Karpas-422 (cell line): ENCODE measurements around the gene EPB41L5. TPM values are rescaled to one million over a fixed set of nuclear protein-coding genes. Genes with fewer than 3 reads are reported as not detected.

ENCODE experiments used
- DNase-seq: peaks from one replicate; pipeline ENCODE4 v3.0.0-alpha.2; 2015
- H2AFZ ChIP-seq: fragments of 200-600 bp; sonication (generic); 2 replicates; pipeline ENCODE4 v1.6.1; 2014; ENCODE audit warnings: antibody characterized with exemption, low read length, mixed read lengths
- H3K27ac ChIP-seq: fragments of 200-600 bp; sonication (generic); 2 replicates; pipeline ENCODE4 v1.5.1; 2014; ENCODE audit warnings: mild to moderate bottlenecking, low read length, moderate library complexity
- H3K27me3 ChIP-seq: fragments of 200-600 bp; sonication (generic); 2 replicates; pipeline ENCODE4 v1.6.1; 2014; ENCODE audit warnings: low read length, mixed read lengths
- H3K36me3 ChIP-seq: fragments of 200-600 bp; sonication (generic); 2 replicates; pipeline ENCODE4 v1.6.1; 2014; ENCODE audit warnings: low read length, mixed read lengths; ENCODE audit not compliant: insufficient read depth
- H3K4me1 ChIP-seq: fragments of 200-600 bp; sonication (generic); 2 replicates; pipeline ENCODE4 v1.6.1; 2014; ENCODE audit warnings: mild to moderate bottlenecking, low read length, mixed read lengths
- H3K4me2 ChIP-seq: fragments of 200-600 bp; sonication (generic); 2 replicates; pipeline ENCODE4 v1.6.1; 2014; ENCODE audit warnings: low read length, low read depth, mild to moderate bottlenecking; ENCODE audit not compliant: poor library complexity, severe bottlenecking
- H3K4me3 ChIP-seq: fragments of 200-600 bp; sonication (generic); 2 replicates; pipeline ENCODE4 v1.5.1; 2014; ENCODE audit warnings: mild to moderate bottlenecking, antibody characterized with exemption, low read length, mixed read lengths
- H3K79me2 ChIP-seq: fragments of 200-600 bp; sonication (generic); 2 replicates; pipeline ENCODE4 v1.6.1; 2014; ENCODE audit warnings: mild to moderate bottlenecking, low read length, mixed read lengths
- H3K9ac ChIP-seq: fragments of 200-600 bp; sonication (generic); 2 replicates; pipeline ENCODE4 v1.6.0; 2014; ENCODE audit warnings: low read length
- H3K9me2 ChIP-seq: fragments of 200-600 bp; sonication (generic), shearing (Covaris generic); replicated peaks from 2 replicates; pipeline ENCODE4 v1.6.0; 2014; ENCODE audit warnings: mild to moderate bottlenecking, low read length, moderate library complexity; ENCODE audit not compliant: insufficient read depth
- H3K9me3 ChIP-seq: fragments of 300-700, 200-600 bp; sonication (generic); 2 replicates; pipeline ENCODE4 v1.6.1; 2014; ENCODE audit warnings: low read length, mixed read lengths
- H4K20me1 ChIP-seq: fragments of 200-600 bp; sonication (generic); 2 replicates; pipeline ENCODE4 v1.6.1; 2014; ENCODE audit warnings: mild to moderate bottlenecking, antibody characterized with exemption, low read length, low read depth; ENCODE audit not compliant: insufficient read depth
- total RNA-seq: library from RNA; depleted of rRNA; stranded (reverse); fragments of >200 nt; shearing (Covaris generic); gene quantifications from 2 replicates; pipeline ENCODE4 v1.2.3, GENCODE V29; 2014; ENCODE audit warnings: low replicate concordance

Gene EPB41L5
- total RNA-seq, 1 experiment from 2014 or later, result 3.1 TPM

DNA sequence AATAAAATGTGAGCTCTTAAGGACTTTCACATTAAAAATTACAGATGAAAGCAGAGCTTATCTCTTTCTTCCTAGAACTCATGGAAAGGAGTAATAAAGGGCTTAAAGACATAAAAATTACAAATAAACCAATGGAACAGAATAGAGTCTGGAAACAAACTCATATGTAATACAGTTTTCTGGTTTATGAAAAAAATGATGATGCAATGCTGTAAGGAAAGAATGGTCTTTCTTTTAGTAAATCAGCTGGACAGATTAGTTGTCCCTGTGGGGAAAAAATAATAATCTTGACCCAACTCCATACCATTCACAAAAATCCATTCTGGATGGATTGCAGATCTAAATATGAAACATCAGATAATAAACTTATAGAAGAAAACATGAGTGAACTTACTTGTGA lies 156.1 kb downstream of the EPB41L5 start:
- Histone ChIP-seq H2AFZ (no peak overlapping the region), H3K9me2 (no peaks in the 10 kb centered on the region), H3K79me2 (no peaks in the 10 kb centered on the region), H3K27ac (no peak overlapping the region), H3K9ac (no peak overlapping the region), H3K4me2 (no peak overlapping the region), H3K4me1 (no peaks in the 10 kb centered on the region), H3K9me3 (no peaks in the 10 kb centered on the region), H3K4me3 (no peak overlapping the region), H4K20me1 (no peaks in the 10 kb centered on the region), H3K27me3 (no peaks in the 10 kb centered on the region), H3K36me3 (no peaks in the 10 kb centered on the region)
- DNase-seq, result no peak

DNA sequence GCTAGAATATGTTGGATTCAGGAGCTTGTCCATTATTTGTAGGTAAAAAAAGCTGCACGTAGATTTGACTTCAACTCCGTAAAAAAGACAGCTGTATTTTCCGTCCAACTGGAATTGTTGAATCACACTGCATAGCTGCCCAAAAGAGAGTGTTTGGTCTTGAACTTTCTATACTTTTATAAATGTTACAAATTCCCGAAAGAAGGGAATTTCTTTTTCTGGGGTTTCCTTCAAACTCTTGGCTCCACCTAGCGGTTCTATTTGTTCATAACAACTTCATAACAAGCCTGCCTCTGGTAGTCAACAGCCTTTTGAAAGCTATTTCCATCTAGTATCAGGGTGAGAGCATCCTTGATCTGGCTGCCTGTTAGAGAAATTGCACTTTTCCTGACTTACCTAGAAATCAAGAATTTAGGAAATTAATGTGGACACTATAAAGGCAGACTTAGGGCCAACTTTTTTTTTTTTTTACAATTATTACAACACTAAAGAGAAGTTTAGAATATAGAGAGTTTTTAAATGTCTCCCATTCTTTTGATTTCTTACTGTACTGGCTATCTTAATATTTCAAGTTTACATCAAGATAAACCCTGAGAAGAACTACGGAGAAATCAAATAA lies 162.2 kb downstream of the EPB41L5 start:
- no peaks in the 10 kb centered on the region for H3K36me3 ChIP-seq
- no peaks in the 10 kb centered on the region for H3K9me2 ChIP-seq
- H3K4me2 ChIP-seq, result peak overlapping the region; percentile 47
- H3K27me3 ChIP-seq, result no peaks in the 10 kb centered on the region
- H2AFZ ChIP-seq, result peak overlapping the region; percentile 64
- peaks cover 41% of the 10 kb centered on the region for H3K4me1 ChIP-seq
- no peaks in the 10 kb centered on the region for H3K79me2 ChIP-seq
- peak; percentile 85 for DNase-seq
- no peak overlapping the region for H3K4me3 ChIP-seq
- H3K27ac ChIP-seq, result no peak overlapping the region
- H3K9ac ChIP-seq, result no peak overlapping the region
- no peaks in the 10 kb centered on the region for H4K20me1 ChIP-seq
- no peaks in the 10 kb centered on the region for H3K9me3 ChIP-seq

DNA sequence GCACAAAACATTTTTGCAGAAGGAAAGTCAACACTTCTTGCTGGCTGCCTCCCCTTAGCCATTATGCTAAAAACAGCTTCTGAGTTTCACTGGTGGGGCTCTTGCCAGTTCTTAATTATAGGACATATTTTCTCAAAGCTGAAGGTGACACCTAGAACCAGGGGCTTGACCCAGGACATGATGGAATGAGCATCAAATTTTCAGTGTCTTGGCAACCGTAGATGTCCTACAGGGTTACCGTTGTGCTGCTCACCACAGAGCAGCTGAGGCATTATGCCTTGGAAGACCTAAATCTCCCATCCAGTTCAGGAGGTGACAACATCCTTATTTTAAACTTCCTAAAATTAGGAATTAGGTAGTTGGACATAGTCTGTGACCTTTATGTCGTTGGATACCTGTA lies 163.6 kb downstream of the EPB41L5 start:
- Histone ChIP-seq H3K36me3 (no peaks in the 10 kb centered on the region), H3K79me2 (no peaks in the 10 kb centered on the region), H3K9me2 (no peaks in the 10 kb centered on the region), H3K4me3 (peak overlapping the region; percentile 67), H2AFZ (peak overlapping the region; percentile 64), H3K27ac (peak overlapping the region; percentile 84), H3K4me2 (peak overlapping the region; percentile 88), H3K4me1 (peaks cover 45% of the 10 kb centered on the region), H4K20me1 (no peaks in the 10 kb centered on the region), H3K9me3 (no peaks in the 10 kb centered on the region), H3K9ac (peak overlapping the region; percentile 74), H3K27me3 (no peaks in the 10 kb centered on the region)
- peak; percentile 53 for DNase-seq

DNA sequence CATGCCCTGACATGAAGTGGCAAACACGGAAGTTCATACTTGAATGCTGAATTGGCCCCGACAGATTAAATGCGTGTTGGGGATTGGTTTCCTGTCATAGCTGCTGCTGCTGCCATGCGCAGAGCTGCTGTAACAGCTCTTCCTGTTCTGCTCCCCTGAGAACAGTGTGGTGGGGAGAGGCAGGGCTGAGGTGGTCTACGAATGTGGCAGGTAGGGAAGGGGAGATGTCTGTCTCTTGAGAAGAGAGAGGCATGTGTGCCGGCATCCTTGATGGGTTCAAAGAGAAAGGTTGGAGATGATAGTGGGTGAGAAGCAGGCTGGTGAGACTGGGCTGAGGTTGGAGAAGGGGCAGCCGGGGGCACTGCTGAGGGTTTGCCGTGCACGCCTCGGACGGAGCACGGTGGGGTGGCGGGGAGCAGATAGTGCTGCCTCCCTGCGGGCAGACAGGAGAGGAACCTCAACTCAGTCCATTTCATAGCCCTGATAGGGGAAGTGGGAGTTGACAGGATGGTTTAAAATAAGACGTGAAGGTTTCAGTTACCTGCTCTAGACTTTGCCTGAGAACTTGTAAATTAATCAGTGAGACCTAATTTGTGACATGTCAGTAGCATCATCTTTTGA lies 164.2 kb downstream of the EPB41L5 start:
- Histone ChIP-seq H3K27me3 (no peaks in the 10 kb centered on the region), H3K4me1 (peaks cover 51% of the 10 kb centered on the region), H3K4me3 (peak overlapping the region; percentile 67), H2AFZ (peak overlapping the region; percentile 64; the same call in 1 of the 2 replicates), H3K9me2 (no peaks in the 10 kb centered on the region), H3K4me2 (peak overlapping the region; percentile 88), H3K27ac (peak overlapping the region; percentile 84), H3K9me3 (no peaks in the 10 kb centered on the region), H3K9ac (peak overlapping the region; percentile 74), H3K79me2 (no peaks in the 10 kb centered on the region), H4K20me1 (no peaks in the 10 kb centered on the region), H3K36me3 (no peaks in the 10 kb centered on the region)
- peak; percentile 96 for DNase-seq

DNA sequence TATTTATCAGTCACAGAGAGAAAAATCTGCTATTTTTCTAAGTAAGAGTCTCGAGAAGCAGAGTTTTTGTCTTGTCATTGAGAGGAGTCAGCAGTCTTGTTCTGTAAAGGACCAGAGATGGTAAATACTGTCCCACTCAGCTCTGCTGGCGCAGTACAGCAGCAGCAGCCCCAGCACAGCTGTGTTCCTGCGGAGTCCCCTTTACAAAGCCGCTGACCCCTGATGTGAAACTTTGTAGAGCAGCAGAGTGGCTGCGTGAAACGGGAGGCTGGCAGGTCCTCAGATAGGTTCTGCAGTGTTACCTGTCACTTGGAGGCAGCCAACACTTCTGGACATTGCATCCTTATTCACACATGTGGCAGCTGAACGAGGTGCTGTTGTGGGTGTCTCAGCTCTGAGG lies 165.1 kb downstream of the EPB41L5 start:
- Histone ChIP-seq H3K9me2 (no peaks in the 10 kb centered on the region), H3K4me3 (peak overlapping the region; percentile 67), H2AFZ (no peak overlapping the region), H3K9me3 (no peaks in the 10 kb centered on the region), H3K9ac (peak overlapping the region; percentile 74), H3K4me2 (peak overlapping the region; percentile 88), H4K20me1 (no peaks in the 10 kb centered on the region), H3K79me2 (no peaks in the 10 kb centered on the region), H3K36me3 (no peaks in the 10 kb centered on the region), H3K27me3 (no peaks in the 10 kb centered on the region), H3K4me1 (peaks cover 54% of the 10 kb centered on the region), H3K27ac (peak overlapping the region; percentile 84)
- DNase-seq, result peak; percentile 56

DNA sequence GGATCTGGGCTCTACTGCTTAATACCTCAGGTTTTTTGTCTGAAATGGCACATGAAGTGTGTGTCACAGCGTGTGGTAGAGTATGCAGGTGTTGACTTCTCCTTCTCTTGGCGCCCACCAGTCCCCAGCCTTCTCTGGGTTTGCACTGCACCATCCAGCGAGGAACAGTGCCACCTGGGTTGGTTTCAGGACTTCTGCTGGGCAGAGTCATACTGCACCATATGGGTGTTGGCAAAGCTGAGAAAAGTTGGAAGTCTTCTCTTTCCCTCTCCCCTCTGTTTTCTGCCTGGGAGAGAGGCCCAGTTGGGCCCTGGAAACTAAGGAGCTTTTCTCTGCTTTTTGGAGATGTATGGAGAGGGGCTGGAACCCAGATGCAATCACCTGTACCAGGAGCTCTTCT lies 166.5 kb downstream of the EPB41L5 start:
- Histone ChIP-seq H3K4me2 (no peak overlapping the region), H3K4me1 (peaks cover 54% of the 10 kb centered on the region), H2AFZ (no peak overlapping the region), H3K27me3 (no peaks in the 10 kb centered on the region), H3K4me3 (no peak overlapping the region), H4K20me1 (no peaks in the 10 kb centered on the region), H3K9me2 (no peaks in the 10 kb centered on the region), H3K79me2 (no peaks in the 10 kb centered on the region), H3K36me3 (no peaks in the 10 kb centered on the region), H3K9me3 (no peaks in the 10 kb centered on the region), H3K9ac (no peak overlapping the region), H3K27ac (no peak overlapping the region)
- no peak for DNase-seq

DNA sequence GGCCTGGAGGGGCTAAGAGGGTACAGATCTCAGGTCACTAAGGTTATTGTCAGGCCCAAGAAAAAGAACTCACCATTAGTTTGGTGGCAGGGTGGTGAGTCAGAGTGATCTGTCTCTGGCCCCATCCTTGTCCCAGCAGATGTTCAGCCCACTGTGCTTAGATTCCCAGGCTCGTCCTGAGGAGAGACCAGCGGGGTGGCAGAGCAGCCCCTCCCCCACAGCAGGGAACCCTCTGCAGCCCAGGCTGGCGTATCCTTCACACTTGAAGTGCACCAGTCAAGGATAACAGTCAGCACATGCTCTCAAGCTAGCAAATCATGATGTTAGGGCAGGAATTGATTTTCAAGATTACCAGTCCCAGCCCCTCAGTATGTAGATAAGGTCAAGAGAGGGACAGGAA lies 167.2 kb downstream of the EPB41L5 start:
- no peak for DNase-seq
- Histone ChIP-seq H3K27ac (no peak overlapping the region), H3K4me2 (no peak overlapping the region), H3K9me3 (no peaks in the 10 kb centered on the region), H3K4me3 (no peak overlapping the region), H3K4me1 (peaks cover 50% of the 10 kb centered on the region), H3K36me3 (no peaks in the 10 kb centered on the region), H4K20me1 (no peaks in the 10 kb centered on the region), H3K79me2 (no peaks in the 10 kb centered on the region), H3K27me3 (no peaks in the 10 kb centered on the region), H3K9ac (no peak overlapping the region), H2AFZ (no peak overlapping the region), H3K9me2 (no peaks in the 10 kb centered on the region)

DNA sequence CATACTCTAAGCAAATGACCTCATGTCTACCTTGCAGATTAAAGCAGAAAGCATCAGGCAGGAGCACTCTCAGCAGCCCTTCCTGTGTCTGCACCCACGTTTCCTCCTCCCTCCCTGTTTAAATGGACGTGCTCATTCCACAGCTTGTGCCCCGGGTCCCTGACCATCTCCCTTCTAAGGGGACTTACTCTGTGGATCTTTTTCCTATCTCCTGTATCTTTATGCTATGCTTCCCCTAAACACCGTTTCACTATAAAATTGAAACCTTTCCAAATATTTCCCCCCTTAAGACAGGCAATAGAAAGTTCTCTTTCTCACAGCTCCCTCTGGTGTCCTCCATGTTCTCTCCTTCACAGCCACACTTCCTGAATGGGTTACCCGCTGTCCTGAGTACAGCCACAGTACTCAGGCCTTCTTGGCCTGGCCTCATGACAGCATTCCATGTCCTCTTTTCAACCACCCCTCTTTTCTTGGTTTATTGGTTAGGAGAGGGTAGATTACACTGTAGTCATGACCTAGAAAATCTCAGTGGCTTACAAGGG lies 169.2 kb downstream of the EPB41L5 start:
- Histone ChIP-seq H3K9ac (no peak overlapping the region; the same call in 1 of the 2 replicates), H3K79me2 (no peaks in the 10 kb centered on the region), H3K36me3 (no peaks in the 10 kb centered on the region), H3K4me3 (no peak overlapping the region), H3K4me1 (peaks cover 30% of the 10 kb centered on the region), H3K4me2 (peak overlapping the region; percentile 20), H3K27ac (no peak overlapping the region), H4K20me1 (no peaks in the 10 kb centered on the region), H3K9me2 (no peaks in the 10 kb centered on the region), H2AFZ (peak overlapping the region; percentile 50), H3K9me3 (no peaks in the 10 kb centered on the region), H3K27me3 (no peaks in the 10 kb centered on the region)
- DNase-seq, result peak; percentile 57
